ENCODE results near the gene CAMSAP3. TPM values are rescaled to one million over a fixed set of nuclear protein-coding genes. Genes with fewer than 3 reads are reported as not detected.

CAMSAP3 gene
- total and polyA plus RNA-seq, 2 donors (not counting 1 experiment from before 2014, with no cell fraction given), result 1.0 to 1.3 TPM

DNA sequence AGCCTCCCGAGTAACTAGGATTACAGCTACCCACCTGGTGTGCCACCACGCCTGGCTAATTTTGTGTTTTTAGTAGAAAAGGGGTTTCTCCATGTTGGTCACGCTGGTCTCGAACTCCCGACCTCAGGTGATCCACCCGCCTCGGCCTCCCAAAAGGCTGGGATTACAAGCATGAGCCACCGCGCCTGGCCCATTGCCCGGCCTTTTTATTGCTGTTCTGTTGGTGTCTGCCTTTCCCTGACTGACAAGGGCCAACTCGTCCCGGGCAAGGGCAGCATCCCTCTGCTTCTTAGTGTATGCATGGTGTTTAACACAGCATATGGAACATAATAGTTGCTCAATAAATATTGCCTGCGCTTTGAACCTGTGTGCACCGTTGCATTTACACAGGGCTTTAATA is 67.0 kb downstream of the CAMSAP3 start:
- Histone ChIP-seq H2AFZ (ENCODE audit: insufficient read depth, low read depth, low read length, poor library complexity, severe bottlenecking) (no peak overlapping the region), H3K9ac (ENCODE audit: low read length) (no peak overlapping the region), H3K79me2 (ENCODE audit: control insufficient read depth, insufficient read depth, low read length) (no peaks in the 10 kb centered on the region), H3K36me3 (replicated peaks in 1 of 2; ENCODE audit: control extremely low read depth in 1 of 2, control insufficient read depth in 1 of 2, extremely low read depth in 1 of 2, insufficient read depth in 2 of 2, low read length in 1 of 2) (no peaks in the 10 kb centered on the region), H3K9me3 (ENCODE audit: control extremely low read depth in 1 of 3, control insufficient read depth in 2 of 3, insufficient read depth in 1 of 3, low read length in 2 of 3) (no peaks in the 10 kb centered on the region), H3K4me1 (ENCODE audit: control insufficient read depth in 2 of 2, insufficient read depth in 2 of 2, low read length in 2 of 2) (peaks cover 7 to 13% of the 10 kb centered on the region in 2 donors), H3K4me3 (ENCODE audit: control extremely low read depth in 1 of 5, extremely low read depth in 1 of 5, insufficient read depth in 1 of 5, low read depth in 2 of 5, low read length in 4 of 5) (no peak overlapping the region), H4K20me1 (ENCODE audit: control insufficient read depth, insufficient read depth, low read length, poor library complexity, severe bottlenecking) (no peaks in the 10 kb centered on the region), H3K27me3 (replicated peaks in 1 of 4; ENCODE audit: control extremely low read depth in 1 of 4, control insufficient read depth in 3 of 4, insufficient read depth in 4 of 4, low read length in 3 of 4) (peaks cover 0 to 5% (median 1%) of the 10 kb centered on the region in 4 experiments), H3K27ac (ENCODE audit: low read length in 2 of 2) (no peak overlapping the region), H3K4me2 (replicated peaks; ENCODE audit: low read depth, low read length, poor library complexity, severe bottlenecking) (no peak overlapping the region)
- ATAC-seq (ENCODE audit: low read depth) (no peak), DNase-seq (no peak)
- H3K9me3 Mint-ChIP-seq (ENCODE audit: insufficient read depth), result no peaks in the 10 kb centered on the region
- TF ChIP-seq EZH2 (IDR thresholded peaks at IDR 0.05; ENCODE audit: borderline replicate concordance, insufficient read depth, low read depth, low read length, poor library complexity, severe bottlenecking), result no peak
- TF ChIP-seq, protein P1, sequence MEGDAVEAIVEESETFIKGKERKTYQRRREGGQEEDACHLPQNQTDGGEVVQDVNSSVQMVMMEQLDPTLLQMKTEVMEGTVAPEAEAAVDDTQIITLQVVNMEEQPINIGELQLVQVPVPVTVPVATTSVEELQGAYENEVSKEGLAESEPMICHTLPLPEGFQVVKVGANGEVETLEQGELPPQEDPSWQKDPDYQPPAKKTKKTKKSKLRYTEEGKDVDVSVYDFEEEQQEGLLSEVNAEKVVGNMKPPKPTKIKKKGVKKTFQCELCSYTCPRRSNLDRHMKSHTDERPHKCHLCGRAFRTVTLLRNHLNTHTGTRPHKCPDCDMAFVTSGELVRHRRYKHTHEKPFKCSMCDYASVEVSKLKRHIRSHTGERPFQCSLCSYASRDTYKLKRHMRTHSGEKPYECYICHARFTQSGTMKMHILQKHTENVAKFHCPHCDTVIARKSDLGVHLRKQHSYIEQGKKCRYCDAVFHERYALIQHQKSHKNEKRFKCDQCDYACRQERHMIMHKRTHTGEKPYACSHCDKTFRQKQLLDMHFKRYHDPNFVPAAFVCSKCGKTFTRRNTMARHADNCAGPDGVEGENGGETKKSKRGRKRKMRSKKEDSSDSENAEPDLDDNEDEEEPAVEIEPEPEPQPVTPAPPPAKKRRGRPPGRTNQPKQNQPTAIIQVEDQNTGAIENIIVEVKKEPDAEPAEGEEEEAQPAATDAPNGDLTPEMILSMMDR (IDR thresholded peaks at IDR 0.05), result no peak
- intact Hi-C loops (cut with micrococcal nuclease), result no loop called here
- WGBS (ENCODE audit: insufficient coverage), result 88% methylated on average over 9 of the region's 14 CpGs
- no peak overlapping the region for H3K4me3 Mint-ChIP-seq
- ChIA-PET CTCF (interaction anchor here (1.4 to 2.8 kb wide), 3 partner anchors 10 to 94 kb away, joined by 3 to 12 read pairs (median 5); no protein-coding TSS in a partner anchor), POLR2A (no interaction called here)
- no peak overlapping the region for H3K27ac Mint-ChIP-seq
- peaks cover 10% of the 10 kb centered on the region for H3K27me3 Mint-ChIP-seq
- H3K4me1 Mint-ChIP-seq, result peaks cover 9% of the 10 kb centered on the region

DNA sequence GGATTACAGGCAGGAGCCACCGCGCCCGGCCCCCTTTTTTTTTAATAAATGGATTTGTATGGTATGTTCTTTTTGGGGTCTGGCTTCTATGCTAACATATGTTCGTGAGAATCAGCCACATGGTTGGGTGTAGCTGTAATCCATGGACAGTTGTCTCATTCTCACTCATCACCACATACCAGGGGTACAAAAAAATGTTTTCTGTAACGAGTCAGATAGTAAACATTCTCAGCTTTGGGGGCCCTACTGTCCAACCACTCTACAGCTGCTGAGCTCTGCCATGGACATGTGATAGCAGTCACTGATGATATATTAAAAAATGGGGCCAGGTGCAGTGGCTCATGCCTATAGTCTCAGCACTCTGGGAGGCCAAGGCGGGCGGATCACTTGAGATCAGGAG is 68.0 kb downstream of the CAMSAP3 start:
- H3K9ac ChIP-seq (ENCODE audit: low read length), result no peak overlapping the region
- Mint-ChIP-seq H3K4me3 (no peak overlapping the region), H3K27ac (no peak overlapping the region), H3K4me1 (no peaks in the 10 kb centered on the region), H3K27me3 (peaks cover 12% of the 10 kb centered on the region), H3K9me3 (ENCODE audit: insufficient read depth) (no peaks in the 10 kb centered on the region)
- peaks cover 0 to 9% (median 1%) of the 10 kb centered on the region in 4 experiments for H3K27me3 ChIP-seq (replicated peaks in 1 of 4; ENCODE audit: control extremely low read depth in 1 of 4, control insufficient read depth in 3 of 4, insufficient read depth in 4 of 4, low read length in 3 of 4)
- ChIA-PET POLR2A (interaction anchor here (0.7 kb wide), 1 partner anchor 186 kb away, joined by 3 read pairs; no protein-coding TSS in a partner anchor), CTCF (interaction anchor here (2.8 kb wide), 1 partner anchor 12 kb away, joined by 12 read pairs; no protein-coding TSS in a partner anchor)
- H3K4me3 ChIP-seq (ENCODE audit: control extremely low read depth in 1 of 5, extremely low read depth in 1 of 5, insufficient read depth in 1 of 5, low read depth in 2 of 5, low read length in 4 of 5), result no peak overlapping the region
- no peaks in the 10 kb centered on the region for H4K20me1 ChIP-seq (ENCODE audit: control insufficient read depth, insufficient read depth, low read length, poor library complexity, severe bottlenecking)
- no peaks in the 10 kb centered on the region for H3K36me3 ChIP-seq (replicated peaks in 1 of 2; ENCODE audit: control extremely low read depth in 1 of 2, control insufficient read depth in 1 of 2, extremely low read depth in 1 of 2, insufficient read depth in 2 of 2, low read length in 1 of 2)
- H3K27ac ChIP-seq (ENCODE audit: low read length in 2 of 2), result no peak overlapping the region
- 93% methylated on average over 3 of the region's 7 CpGs for WGBS (ENCODE audit: insufficient coverage)
- H2AFZ ChIP-seq (ENCODE audit: insufficient read depth, low read depth, low read length, poor library complexity, severe bottlenecking), result no peak overlapping the region
- TF ChIP-seq EZH2 (IDR thresholded peaks at IDR 0.05; ENCODE audit: borderline replicate concordance, insufficient read depth, low read depth, low read length, poor library complexity, severe bottlenecking), result no peak
- TF ChIP-seq, protein P1 (IDR thresholded peaks at IDR 0.05), result no peak
- ATAC-seq (ENCODE audit: low read depth) (no peak), DNase-seq (no peak)
- no peak overlapping the region for H3K4me2 ChIP-seq (replicated peaks; ENCODE audit: low read depth, low read length, poor library complexity, severe bottlenecking)
- intact Hi-C loops (cut with micrococcal nuclease), result no loop called here
- peaks cover 0 to 4% of the 10 kb centered on the region in 2 donors for H3K4me1 ChIP-seq (ENCODE audit: control insufficient read depth in 2 of 2, insufficient read depth in 2 of 2, low read length in 2 of 2)
- no peaks in the 10 kb centered on the region for H3K79me2 ChIP-seq (ENCODE audit: control insufficient read depth, insufficient read depth, low read length)
- H3K9me3 ChIP-seq (ENCODE audit: control extremely low read depth in 1 of 3, control insufficient read depth in 2 of 3, insufficient read depth in 1 of 3, low read length in 2 of 3), result no peaks in the 10 kb centered on the region

All from B cell (primary cell).